Measurements from ENCODE around the gene CD28.
A peak's percentile ranks its signal among the peaks of the same experiment; 100 is the strongest.

CD28 gene

DNA sequence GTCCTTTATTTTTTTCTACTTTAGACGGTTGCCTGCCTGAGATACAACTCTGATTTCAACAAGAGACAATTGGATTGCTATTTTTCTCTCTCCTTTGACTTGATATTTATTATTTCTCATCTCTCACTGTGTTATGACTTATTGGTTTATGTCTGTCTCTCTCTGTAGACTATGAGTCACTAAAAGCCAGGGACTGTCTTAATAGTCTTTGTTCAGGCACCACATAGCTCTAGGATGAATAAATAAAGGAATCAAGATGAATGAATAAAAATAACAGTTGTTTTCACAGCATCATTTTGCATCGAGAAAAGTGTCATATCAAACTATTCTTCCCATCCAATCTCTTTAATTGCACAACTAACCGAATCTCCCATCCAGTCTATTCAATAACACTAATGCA lies 31.4 kb upstream of the CD28 start:
- H2BK12ac ChIP-seq (ENCODE audit: low read length) = no peak overlapping the region

DNA sequence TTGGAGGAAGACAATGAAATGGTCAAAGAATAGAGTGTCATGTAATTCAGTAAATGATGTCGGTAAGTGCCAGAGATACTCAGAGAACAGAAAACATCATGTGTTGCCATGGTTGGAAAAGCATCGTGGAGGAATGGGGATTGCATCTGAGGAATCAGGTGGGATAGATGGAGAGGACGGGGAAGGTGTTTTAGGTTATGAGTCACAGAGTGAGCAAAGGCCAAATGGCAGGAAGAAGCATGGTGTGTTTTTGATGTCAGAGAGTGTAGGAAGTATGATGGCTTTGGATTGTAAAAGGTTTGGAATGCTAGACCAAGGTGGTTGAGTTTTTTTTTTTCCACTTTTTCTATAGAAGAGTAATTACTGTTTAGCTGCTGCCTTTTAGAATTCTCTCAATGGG lies 27.5 kb upstream of the CD28 start:
- Histone ChIP-seq H4K91ac (ENCODE audit: low read depth, low read length) (no peak overlapping the region), H3K4me1 (ENCODE audit: control insufficient read depth in 1 of 2, insufficient read depth in 2 of 2, low read length in 2 of 2) (no peaks in the 10 kb centered on the region), H3K4me2 (ENCODE audit: low read length) (no peak overlapping the region), H3K18ac (ENCODE audit: low read length) (no peak overlapping the region), H3K27ac (ENCODE audit: low read depth, low read length) (no peak overlapping the region), H3K23ac (ENCODE audit: low read length) (no peak overlapping the region), H2BK120ac (ENCODE audit: insufficient read depth, low read length, poor library complexity) (no peak overlapping the region), H4K8ac (ENCODE audit: low read depth, low read length) (no peak overlapping the region), H3K4ac (ENCODE audit: low read depth, low read length) (no peak overlapping the region), H3K79me2 (ENCODE audit: control insufficient read depth, insufficient read depth, low read length, poor library complexity) (no peaks in the 10 kb centered on the region), H3K9me3 (ENCODE audit: insufficient read depth, low read depth, low read length) (no peaks in the 10 kb centered on the region), H3K9ac (ENCODE audit: low read length) (no peak overlapping the region), H3K14ac (ENCODE audit: low read length) (no peak overlapping the region), H3K4me3 (ENCODE audit: low read depth, low read length) (no peak overlapping the region), H2BK5ac (ENCODE audit: low read depth, low read length, poor library complexity) (no peak overlapping the region), H2AK5ac (ENCODE audit: low read length) (no peak overlapping the region), H2AFZ (ENCODE audit: insufficient read depth, low read length, poor library complexity) (no peak overlapping the region), H4K12ac (ENCODE audit: low read depth, low read length) (no peak overlapping the region), H3K79me1 (ENCODE audit: low read length) (no peaks in the 10 kb centered on the region), H3K27me3 (ENCODE audit: insufficient read depth, low read length) (no peaks in the 10 kb centered on the region), H3K36me3 (ENCODE audit: control insufficient read depth in 1 of 2, insufficient read depth in 2 of 2, low read length in 2 of 2) (no peaks in the 10 kb centered on the region), H2BK12ac (ENCODE audit: low read length) (no peak overlapping the region)
- DNase-seq = peak; percentile 64 to 89
- 100% methylated on average over 2 of the region's 3 CpGs for WGBS (ENCODE audit: extremely low coverage, insufficient coverage, insufficient read length)

More for the DNA sequence above, 31.4 kb upstream of the CD28 start:
- no peak overlapping the region for H2BK120ac ChIP-seq (ENCODE audit: insufficient read depth, low read length, poor library complexity)
- H4K8ac ChIP-seq (ENCODE audit: low read depth, low read length) = no peak overlapping the region
- H2BK5ac ChIP-seq (ENCODE audit: low read depth, low read length, poor library complexity) = no peak overlapping the region
- H3K4ac ChIP-seq (ENCODE audit: low read depth, low read length) = no peak overlapping the region
- no peaks in the 10 kb centered on the region for H3K4me1 ChIP-seq (ENCODE audit: control insufficient read depth in 1 of 2, insufficient read depth in 2 of 2, low read length in 2 of 2)
- H3K23ac ChIP-seq (ENCODE audit: low read length) = no peak overlapping the region
- H3K79me2 ChIP-seq (ENCODE audit: control insufficient read depth, insufficient read depth, low read length, poor library complexity) = no peaks in the 10 kb centered on the region
- H4K12ac ChIP-seq (ENCODE audit: low read depth, low read length) = no peak overlapping the region
- DNase-seq = no peak
- H3K79me1 ChIP-seq (ENCODE audit: low read length) = no peaks in the 10 kb centered on the region
- no CpG with 5 or more reads among the region's 3 CpGs for WGBS (ENCODE audit: extremely low coverage, insufficient coverage, insufficient read length)
- H2AK5ac ChIP-seq (ENCODE audit: low read length) = no peak overlapping the region
- H3K14ac ChIP-seq (ENCODE audit: low read length) = no peak overlapping the region
- H3K36me3 ChIP-seq (ENCODE audit: control insufficient read depth in 1 of 2, insufficient read depth in 2 of 2, low read length in 2 of 2) = no peaks in the 10 kb centered on the region
- H3K4me3 ChIP-seq (ENCODE audit: low read depth, low read length) = no peak overlapping the region
- H3K27me3 ChIP-seq (ENCODE audit: insufficient read depth, low read length) = no peaks in the 10 kb centered on the region
- H3K27ac ChIP-seq (ENCODE audit: low read depth, low read length) = no peak overlapping the region
- H3K18ac ChIP-seq (ENCODE audit: low read length) = no peak overlapping the region
- H3K9ac ChIP-seq (ENCODE audit: low read length) = no peak overlapping the region
- no peak overlapping the region for H4K91ac ChIP-seq (ENCODE audit: low read depth, low read length)
- no peaks in the 10 kb centered on the region for H3K9me3 ChIP-seq (ENCODE audit: insufficient read depth, low read depth, low read length)
- H3K4me2 ChIP-seq (ENCODE audit: low read length) = no peak overlapping the region
- no peak overlapping the region for H2AFZ ChIP-seq (ENCODE audit: insufficient read depth, low read length, poor library complexity)

DNA sequence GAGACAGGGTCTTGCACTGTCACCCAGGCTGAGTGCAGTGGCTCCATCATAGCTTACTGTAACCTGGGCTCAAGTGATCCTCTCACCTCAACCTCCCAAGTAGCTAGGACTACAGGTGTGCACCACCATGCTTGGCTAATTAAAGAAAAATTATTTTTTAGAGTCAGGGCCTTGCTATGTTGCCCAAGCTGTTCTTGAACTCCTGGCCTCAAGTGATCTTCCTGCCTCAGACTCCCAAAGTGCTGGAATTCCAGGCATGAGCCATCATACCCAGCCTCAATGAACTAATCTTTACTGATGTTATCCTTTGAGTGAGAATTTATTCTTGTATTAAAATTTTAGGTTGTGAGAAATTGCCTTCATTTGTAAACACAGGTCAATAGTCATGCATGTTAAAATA lies 27.0 kb upstream of the CD28 start:
- H3K27me3 ChIP-seq (ENCODE audit: insufficient read depth, low read length) = no peaks in the 10 kb centered on the region
- no peak overlapping the region for H3K23ac ChIP-seq (ENCODE audit: low read length)
- H3K4ac ChIP-seq (ENCODE audit: low read depth, low read length) = no peak overlapping the region
- no peak overlapping the region for H2BK120ac ChIP-seq (ENCODE audit: insufficient read depth, low read length, poor library complexity)
- no peak overlapping the region for H2AK5ac ChIP-seq (ENCODE audit: low read length)
- H4K12ac ChIP-seq (ENCODE audit: low read depth, low read length) = no peak overlapping the region
- H2BK12ac ChIP-seq (ENCODE audit: low read length) = no peak overlapping the region
- H4K8ac ChIP-seq (ENCODE audit: low read depth, low read length) = no peak overlapping the region
- H3K79me2 ChIP-seq (ENCODE audit: control insufficient read depth, insufficient read depth, low read length, poor library complexity) = no peaks in the 10 kb centered on the region
- H2AFZ ChIP-seq (ENCODE audit: insufficient read depth, low read length, poor library complexity) = no peak overlapping the region
- no peak overlapping the region for H3K27ac ChIP-seq (ENCODE audit: low read depth, low read length)
- H3K4me1 ChIP-seq (ENCODE audit: control insufficient read depth in 1 of 2, insufficient read depth in 2 of 2, low read length in 2 of 2) = no peaks in the 10 kb centered on the region
- no peaks in the 10 kb centered on the region for H3K9me3 ChIP-seq (ENCODE audit: insufficient read depth, low read depth, low read length)
- no peak overlapping the region for H4K91ac ChIP-seq (ENCODE audit: low read depth, low read length)
- no peak overlapping the region for H3K9ac ChIP-seq (ENCODE audit: low read length)
- DNase-seq = peak; percentile 82 to 86
- no peaks in the 10 kb centered on the region for H3K36me3 ChIP-seq (ENCODE audit: control insufficient read depth in 1 of 2, insufficient read depth in 2 of 2, low read length in 2 of 2)
- H3K18ac ChIP-seq (ENCODE audit: low read length) = no peak overlapping the region
- H2BK5ac ChIP-seq (ENCODE audit: low read depth, low read length, poor library complexity) = no peak overlapping the region
- H3K4me2 ChIP-seq (ENCODE audit: low read length) = no peak overlapping the region
- no peak overlapping the region for H3K4me3 ChIP-seq (ENCODE audit: low read depth, low read length)
- no peak overlapping the region for H3K14ac ChIP-seq (ENCODE audit: low read length)
- H3K79me1 ChIP-seq (ENCODE audit: low read length) = no peaks in the 10 kb centered on the region

DNA sequence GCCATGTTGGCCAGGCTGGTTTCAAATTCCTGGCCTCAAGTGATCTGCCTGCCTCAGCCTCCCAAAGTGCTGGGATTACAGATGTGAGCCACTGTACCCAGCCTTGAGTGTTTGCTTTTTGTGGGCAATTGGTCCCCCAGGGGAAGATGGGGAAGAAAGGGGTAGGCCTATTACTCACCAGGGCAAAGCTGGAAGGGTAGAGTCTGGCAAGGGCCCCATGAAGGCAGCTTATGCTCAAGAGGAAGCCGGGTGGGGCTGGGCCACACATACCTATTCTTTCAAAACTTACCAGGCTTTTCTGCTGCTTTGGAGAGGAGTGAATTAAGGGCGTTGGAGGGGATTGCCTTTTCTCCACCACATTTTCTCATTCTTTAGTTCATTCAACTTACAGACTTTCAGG lies 24.5 kb upstream of the CD28 start:
- Histone ChIP-seq H3K4me3 (ENCODE audit: low read depth, low read length) (no peak overlapping the region), H3K23ac (ENCODE audit: low read length) (no peak overlapping the region), H2BK5ac (ENCODE audit: low read depth, low read length, poor library complexity) (no peak overlapping the region), H2BK120ac (ENCODE audit: insufficient read depth, low read length, poor library complexity) (no peak overlapping the region), H2AFZ (ENCODE audit: insufficient read depth, low read length, poor library complexity) (no peak overlapping the region), H3K14ac (ENCODE audit: low read length) (no peak overlapping the region), H4K12ac (ENCODE audit: low read depth, low read length) (no peak overlapping the region), H3K79me1 (ENCODE audit: low read length) (no peaks in the 10 kb centered on the region), H3K4ac (ENCODE audit: low read depth, low read length) (no peak overlapping the region), H3K27ac (ENCODE audit: low read depth, low read length) (no peak overlapping the region), H3K27me3 (ENCODE audit: insufficient read depth, low read length) (no peaks in the 10 kb centered on the region), H3K4me2 (ENCODE audit: low read length) (no peak overlapping the region), H4K91ac (ENCODE audit: low read depth, low read length) (no peak overlapping the region), H2BK12ac (ENCODE audit: low read length) (no peak overlapping the region), H3K9ac (ENCODE audit: low read length) (no peak overlapping the region), H3K4me1 (ENCODE audit: control insufficient read depth in 1 of 2, insufficient read depth in 2 of 2, low read length in 2 of 2) (peaks cover 0 to 2% of the 10 kb centered on the region in 2 experiments), H3K79me2 (ENCODE audit: control insufficient read depth, insufficient read depth, low read length, poor library complexity) (no peaks in the 10 kb centered on the region), H3K36me3 (ENCODE audit: control insufficient read depth in 1 of 2, insufficient read depth in 2 of 2, low read length in 2 of 2) (no peaks in the 10 kb centered on the region), H3K18ac (ENCODE audit: low read length) (no peak overlapping the region), H4K8ac (ENCODE audit: low read depth, low read length) (no peak overlapping the region), H3K9me3 (ENCODE audit: insufficient read depth, low read depth, low read length) (no peaks in the 10 kb centered on the region), H2AK5ac (ENCODE audit: low read length) (no peak overlapping the region)
- no peak for DNase-seq
- no CpG with 5 or more reads among the region's 2 CpGs for WGBS (ENCODE audit: extremely low coverage, insufficient coverage, insufficient read length)

All from trophoblast cell (in vitro differentiated cells and primary cell).